HG02678 (cell line): ENCODE measurements around the gene NXF3.
"Not testable (repeated sequence)": the region's sequence is repeated elsewhere in the genome, so short reads cannot be mapped to it uniquely, and the experiment has no call there.

Experiments
- ATAC-seq: cut with Tn5 transposase; IDR thresholded peaks from one replicate; pipeline ENCODE4 v1.9.1; 2021; ENCODE audit warnings: mild to moderate bottlenecking, moderate library complexity; ENCODE audit not compliant: unreplicated experiment

Gene NXF3, protein sequence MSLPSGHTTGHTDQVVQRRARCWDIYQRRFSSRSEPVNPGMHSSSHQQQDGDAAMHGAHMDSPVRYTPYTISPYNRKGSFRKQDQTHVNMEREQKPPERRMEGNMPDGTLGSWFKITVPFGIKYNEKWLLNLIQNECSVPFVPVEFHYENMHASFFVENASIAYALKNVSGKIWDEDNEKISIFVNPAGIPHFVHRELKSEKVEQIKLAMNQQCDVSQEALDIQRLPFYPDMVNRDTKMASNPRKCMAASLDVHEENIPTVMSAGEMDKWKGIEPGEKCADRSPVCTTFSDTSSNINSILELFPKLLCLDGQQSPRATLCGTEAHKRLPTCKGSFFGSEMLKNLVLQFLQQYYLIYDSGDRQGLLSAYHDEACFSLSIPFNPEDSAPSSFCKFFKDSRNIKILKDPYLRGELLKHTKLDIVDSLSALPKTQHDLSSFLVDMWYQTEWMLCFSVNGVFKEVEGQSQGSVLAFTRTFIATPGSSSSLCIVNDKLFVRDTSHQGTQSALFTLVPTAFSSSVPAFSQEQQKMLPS

DNA sequence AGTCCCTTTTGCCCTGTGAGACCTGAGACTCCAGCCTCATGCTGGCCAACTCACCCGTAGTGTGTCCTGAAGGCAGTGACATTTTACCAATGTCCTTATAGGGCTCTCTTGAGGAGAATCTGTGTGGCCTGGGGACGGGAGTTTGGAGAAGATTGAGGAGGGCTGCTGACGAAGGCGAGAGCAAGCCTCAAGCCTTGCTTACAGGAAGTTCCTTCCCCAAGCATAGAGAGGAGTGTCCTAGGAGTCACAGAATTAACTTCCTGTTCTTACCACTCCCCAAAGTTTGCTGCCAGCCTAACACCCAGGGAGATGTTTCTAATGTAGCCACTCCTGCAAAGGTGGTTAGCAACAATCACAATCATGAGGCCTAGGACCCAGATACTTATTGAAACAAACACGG, at the start of gene NXF3:
TSS of gene NXF3 (minus strand) at position 202 of the 400 bp plus-strand sequence. CDS start at position 82, 120 bp downstream.
- ATAC-seq: no peak

DNA sequence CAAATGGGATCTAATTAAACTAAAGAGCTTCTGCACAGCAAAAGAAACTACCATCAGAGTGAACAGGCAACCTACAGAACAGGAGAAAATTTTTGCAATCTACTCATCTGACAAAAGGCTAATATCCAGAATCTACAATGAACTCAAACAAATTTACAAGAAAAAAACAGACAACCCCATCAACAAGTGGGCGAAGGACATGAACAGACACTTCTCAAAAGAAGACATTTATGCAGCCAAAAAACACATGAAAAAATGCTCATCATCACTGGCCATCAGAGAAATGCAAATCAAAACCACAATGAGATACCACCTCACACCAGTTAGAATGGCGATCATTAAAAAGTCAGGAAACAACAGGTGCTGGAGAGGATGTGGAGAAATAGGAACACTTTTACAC, 43.6 kb upstream of the NXF3 start:
- ATAC-seq: not testable (repeated sequence)

DNA sequence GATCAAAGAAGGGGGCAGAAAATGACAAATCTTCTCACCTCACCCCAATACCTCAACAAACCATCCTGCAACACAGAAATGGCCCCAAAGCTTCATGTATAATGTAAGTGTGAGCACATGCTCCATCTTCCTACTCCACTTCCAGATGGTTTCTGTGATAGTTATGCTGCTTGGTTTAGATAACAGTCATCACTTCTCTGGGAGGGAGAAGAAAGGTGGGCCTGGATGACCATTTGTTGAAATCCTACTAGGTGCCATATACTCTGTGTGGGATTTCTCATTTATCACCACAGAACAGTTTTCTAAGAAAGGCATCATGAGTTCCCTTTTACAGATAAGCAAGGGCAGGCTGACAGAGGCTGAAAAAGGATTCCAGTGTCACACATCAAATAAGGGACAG, 31.3 kb upstream of the NXF3 start:
- no peak for ATAC-seq

DNA sequence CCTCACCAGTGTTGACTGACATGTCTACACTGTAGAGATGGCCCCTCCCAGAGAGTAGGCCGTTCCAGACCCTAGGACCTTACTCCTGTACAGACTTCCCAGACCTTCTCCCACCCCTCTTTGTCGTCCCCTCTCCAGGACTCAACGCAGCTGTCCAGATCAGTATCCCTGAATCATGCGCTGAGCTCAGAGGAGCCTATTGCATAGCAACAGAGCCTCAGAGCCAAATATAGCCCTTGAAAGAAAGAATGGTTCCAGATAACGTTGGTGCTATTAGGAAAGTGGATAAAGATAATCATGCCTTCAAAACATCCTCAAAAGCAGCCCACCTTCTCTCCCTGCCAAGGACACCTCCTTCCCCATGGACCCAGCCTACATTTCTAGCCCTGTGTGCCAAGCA, 27.8 kb upstream of the NXF3 start:
- no peak for ATAC-seq

DNA sequence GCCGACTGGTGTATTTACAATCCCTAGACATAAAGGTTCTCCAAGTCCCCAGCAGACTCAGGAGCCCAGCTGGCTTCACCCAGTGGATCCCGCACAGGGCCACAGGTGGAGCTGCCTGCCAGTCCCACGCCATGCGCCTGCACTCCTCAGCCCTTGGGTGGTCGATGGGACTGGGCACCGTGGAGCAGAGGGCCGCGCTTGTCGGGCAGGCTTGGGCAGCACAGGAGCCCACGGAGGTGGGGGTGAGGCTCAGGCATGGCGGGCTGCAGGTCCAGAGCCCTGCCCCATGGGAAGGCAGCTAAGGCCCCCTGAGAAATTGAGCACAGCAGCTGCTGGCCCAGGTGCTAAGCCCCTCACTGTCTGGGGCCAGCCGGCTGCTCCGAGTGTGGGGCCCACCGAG, 24.0 kb upstream of the NXF3 start:
- not testable (repeated sequence) for ATAC-seq

DNA sequence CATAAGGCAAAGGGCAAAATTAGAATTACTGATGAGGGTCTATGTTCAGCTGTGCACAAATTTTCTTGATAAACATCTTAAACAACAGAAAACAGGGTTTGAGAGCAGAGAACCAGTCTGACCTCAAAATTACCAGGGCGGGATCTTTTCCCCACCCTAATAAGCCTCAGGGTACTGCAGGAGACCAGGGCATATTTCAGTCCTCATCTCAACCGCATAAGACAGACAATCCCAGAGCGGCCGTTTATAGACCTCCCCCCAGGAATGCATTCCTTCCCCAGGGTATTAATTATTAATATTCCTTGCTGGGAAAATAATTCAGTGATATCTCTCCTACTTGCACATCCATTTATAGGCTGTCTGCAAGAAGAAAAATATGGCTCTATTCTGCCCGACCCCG, 16.6 kb upstream of the NXF3 start:
- ATAC-seq: not testable (repeated sequence)

DNA sequence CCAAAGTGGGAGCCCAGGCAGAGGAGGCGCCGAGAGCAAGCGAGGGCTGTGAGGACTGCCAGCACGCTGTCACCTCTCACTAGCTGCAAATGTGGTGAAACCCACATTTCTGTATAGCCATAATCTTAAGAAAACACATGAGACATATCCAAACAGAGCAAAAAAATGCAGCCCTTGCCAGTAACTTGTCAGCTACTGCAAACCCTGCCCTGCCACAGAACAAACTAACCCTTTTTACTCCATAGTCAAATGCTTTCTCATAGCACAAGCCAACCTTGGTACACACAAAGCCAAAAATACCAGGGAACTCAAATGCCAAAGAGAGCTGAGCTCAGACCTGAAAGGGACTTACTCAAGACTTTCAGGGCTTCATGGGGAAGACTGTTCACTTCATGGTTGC, 14.9 kb upstream of the NXF3 start:
- ATAC-seq: no peak

DNA sequence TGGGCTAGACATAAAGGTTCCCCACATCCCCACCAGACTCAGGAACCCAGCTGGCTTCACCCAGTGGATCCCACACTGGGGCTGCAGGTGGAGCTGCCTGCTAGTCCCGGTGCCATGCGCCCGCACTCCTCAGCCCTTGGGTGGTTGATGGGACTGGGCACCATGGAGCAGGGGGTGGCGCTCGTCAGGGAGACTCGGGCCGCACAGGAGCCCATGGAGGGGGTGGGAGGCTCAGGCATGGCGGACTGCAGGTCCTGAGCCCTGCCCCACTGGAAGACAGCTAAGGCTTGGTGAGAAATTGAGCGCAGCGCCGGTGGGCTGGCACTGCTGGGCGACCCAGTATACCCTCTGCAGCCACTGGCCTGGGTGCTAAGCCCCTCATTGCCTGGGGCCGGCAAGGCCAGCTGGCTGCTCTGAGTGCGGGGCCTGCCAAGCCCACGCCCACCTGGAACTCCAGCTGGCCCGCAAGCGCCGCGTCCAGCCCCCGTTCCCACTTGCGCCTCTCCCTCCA, 14.3 kb upstream of the NXF3 start:
- ATAC-seq: not testable (repeated sequence)

DNA sequence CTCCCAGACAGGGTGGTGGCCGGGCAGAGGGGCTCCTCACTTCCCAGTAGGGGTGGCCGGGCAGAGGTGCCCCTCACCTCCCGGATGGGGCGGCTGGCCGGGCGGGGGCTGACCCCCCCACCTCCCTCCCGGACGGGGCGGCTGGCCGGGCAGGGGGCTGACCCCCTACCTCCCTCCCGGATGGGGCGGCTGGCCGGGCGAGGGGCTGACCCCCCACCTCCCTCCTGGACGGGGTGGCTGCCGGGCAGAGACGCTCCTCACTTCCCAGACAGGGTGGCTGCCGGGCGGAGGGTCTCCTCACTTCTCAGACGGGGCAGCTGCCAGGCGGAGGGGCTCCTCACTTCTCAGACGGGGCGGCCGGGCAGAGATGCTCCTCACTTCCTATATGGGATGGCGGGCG, 11.4 kb upstream of the NXF3 start:
- not testable (repeated sequence) for ATAC-seq

DNA sequence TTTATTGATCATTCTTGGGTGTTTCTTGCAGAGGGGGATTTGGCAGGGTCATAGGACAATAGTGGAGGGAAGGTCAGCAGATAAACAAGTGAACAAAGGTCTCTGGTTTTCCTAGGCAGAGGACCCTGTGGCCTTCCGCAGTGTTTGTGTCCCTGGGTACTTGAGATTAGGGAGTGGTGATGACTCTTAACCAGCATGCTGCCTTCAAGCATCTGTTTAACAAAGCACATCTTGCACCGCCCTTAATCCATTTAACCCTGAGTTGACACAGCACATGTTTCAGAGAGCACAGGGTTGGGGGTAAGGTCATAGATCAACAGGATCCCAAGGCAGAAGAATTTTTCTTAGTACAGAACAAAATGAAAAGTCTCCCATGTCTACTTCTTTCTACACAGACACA, 10.9 kb upstream of the NXF3 start:
- not testable (repeated sequence) for ATAC-seq

DNA sequence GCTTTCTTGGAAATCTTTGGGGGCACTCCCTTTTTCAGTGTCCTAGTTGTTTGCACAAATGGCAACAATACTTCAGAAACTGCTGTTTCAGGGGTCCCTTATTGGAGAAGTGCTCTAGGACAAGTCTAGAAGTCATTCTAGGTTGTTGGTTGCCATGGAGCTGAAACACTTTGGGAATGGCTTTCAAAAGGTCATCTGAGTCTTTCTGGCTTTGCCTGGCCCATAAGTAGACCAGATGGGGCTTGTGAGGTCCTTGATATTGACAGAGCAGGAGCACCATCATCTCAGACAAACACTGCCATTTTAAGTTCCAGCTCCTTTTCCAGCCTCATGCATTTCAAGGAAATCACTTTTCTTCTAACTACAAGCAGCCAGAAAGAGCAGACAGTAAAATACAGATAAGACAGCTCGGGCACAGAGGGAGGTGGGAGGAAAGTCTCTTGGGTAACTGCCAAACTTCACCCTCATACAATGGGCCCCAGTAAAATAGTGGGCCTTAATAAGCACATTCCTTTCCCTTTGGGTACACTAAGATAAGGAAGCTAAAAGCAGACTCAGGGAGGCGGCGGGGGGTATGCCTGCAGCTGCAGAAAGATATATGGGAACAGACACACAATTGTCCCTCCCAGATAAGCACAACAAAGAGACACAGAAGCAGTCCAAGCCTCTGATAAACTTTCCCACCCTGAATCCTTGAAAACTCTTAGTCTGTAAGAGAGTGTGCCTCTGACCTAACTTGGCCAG, 8.5 kb upstream of the NXF3 start:
- no peak for ATAC-seq

DNA sequence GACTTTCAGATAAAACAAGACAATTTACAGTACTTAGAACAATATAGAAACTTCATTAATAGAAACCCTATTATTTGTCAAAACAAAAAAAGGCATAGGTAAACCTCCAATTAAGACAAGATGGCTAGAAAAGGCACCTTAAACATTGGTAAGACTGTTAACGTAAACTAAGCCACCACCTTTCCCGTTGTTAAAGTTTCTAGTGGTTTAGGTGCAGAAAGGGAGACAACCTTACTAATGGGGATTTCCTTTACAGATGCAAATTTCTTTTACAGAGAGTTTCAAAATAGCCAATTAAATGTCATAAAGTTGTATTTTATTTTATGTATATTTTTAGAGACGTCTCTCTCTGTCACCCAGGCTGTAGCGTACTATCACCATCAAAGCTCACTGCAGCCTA, 7.5 kb upstream of the NXF3 start:
- ATAC-seq: no peak

DNA sequence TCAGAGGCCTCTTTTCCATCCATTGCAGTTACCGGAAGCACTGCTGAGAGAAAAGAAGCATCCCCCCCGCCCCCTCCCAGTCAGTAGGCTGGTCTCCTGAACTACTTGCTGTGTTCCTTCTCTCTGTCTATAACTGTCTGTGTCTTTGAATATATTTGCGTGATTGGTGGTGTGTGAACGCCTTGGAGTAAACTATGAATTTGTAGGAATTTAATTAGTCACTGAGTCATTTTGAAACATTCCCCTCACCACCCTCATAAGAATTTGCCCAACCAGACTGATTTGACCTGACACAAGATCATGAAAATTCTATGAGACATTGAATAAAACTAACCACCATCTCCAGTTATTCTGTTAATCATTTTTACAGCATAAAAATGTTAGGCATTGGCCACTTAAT, 6.7 kb upstream of the NXF3 start:
- ATAC-seq: no peak

DNA sequence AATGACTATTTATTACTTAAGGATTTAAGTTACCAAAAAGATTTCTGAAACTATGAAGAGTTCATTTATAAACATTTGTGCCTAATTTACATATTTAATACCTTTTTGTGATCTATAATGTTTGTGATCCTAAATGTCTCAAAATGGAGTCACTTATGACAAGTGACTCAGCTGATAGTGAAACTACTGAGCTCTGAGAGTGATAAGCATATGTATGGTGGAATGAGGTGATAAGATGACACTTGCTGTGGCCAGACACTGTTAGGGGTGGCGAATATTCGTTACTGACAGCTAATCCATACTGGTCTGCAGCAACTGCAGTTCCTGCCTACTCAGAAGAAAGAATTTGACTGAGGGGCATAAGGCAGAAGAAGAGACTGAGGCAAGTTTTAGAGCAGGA, 5.5 kb upstream of the NXF3 start:
- ATAC-seq: no peak

DNA sequence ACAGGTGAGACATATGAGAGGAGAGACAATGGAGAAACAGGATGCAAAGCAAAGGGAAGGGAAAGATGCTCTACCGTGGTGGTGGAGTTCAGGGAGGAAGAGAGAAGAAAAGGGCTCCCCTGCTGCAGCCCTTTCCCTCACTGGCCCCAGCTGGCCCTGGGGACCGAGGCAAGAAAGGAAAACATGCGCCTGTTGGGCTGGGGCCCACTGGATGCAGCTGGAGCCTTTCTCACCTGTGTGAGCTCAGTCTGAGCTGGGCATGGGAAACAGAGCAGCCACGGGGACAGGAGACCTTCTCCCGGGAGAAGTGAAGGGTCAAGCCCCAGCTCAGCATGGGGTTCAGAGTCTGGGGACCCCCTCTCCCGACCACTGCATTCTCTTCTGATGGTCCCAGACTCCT, 11.9 kb downstream of the NXF3 start:
- ATAC-seq: no peak

DNA sequence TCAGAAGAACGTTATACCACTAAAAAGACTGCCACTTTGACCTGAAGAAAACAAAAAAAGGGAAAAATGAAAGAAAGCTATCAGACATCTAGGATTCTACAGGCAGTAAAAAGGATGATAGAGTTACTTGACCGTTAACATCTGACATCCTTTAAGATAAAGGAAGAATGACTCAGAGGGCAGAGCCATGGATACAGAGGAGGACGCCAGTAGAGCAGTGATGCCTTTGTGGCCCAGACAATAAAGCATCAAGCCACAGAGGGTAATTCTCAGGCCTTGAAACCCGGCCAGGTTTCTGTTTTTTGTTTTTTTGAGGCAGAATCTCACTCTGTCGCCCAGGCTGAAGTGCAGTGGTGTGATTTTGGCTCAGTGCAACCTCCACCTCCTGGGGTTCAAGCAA, 19.5 kb downstream of the NXF3 start:
- no peak for ATAC-seq

DNA sequence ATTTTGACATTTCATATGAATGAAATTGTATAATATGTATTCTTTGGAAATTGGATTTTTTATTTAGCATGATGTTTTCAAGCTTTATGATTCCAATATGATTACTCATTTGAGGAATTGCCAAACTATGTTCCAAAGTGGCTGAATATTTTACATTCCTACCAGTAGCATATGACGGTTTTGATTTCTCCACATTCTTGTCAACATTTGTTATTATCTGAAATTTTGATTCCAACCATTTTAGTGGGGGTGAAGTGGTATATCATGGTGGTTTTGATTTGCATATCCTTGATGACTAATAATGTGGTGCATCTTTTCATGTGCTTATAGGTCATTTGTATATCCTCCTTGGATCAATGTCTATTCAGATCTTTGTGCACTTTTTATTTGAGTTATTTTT, 26.3 kb downstream of the NXF3 start:
- ATAC-seq: no peak

DNA sequence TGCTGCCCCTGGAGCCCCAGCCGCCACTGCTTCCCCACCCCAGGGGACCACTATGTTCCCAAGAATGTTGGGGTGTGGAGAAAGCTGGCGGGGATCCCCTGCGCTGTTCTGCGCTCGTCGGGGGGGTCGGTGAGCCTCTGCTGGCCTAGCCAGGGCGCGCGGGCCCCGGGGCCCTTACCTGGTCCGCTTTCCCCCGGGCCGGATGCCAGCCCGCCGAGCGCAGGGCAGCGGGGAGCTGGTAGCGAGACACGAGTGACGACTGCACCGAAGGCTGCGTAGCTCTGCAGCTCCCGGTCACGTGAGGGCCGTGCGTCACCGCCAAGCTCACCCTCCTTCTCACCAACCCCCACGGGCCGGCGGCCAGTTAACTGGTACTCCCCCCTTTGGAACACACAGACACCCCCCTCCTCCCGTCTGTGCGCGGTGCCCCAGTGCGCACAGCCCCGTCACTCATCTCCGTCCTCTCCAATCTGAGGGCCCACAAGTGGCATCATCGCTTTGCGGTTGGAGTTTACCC, 29.0 kb downstream of the NXF3 start, which contains the start of gene BEX1:
TSS of gene BEX1 (minus strand) at position 254 of the 517 bp plus-strand sequence. CDS start 897 bp downstream, outside the sequence.
- ATAC-seq: no peak

DNA sequence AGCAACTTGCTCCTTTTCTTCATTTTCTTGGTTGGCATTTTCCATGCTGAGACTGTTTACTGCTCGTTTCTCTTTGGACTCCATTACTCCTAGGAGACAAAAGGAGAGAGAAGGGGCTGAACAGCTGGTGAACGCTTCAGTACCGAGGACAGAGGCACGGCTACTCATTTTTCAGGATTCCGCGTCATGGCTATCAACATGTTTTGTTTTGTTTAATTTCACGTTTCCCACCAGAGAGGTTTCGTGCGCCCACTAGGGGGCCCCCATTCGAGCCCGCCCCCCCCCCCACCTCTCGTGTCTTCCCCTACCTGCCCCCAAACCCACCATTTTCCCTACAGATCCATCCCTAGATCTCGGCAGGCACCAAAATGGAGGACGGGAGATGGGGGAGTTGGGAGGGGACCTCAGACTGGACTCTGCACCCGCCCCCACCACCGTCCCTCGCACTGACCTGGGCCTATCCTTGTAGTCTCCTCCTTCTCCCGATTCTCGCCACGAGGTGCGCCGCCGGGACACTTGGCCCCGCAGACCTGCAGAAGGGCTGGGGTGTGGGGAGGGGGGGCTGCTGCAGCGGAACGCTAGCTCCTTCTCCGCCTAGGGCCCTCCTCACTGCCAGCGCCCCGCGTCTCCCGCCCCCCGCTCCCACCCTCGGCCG, 29.6 kb downstream of the NXF3 start:
- no peak for ATAC-seq

DNA sequence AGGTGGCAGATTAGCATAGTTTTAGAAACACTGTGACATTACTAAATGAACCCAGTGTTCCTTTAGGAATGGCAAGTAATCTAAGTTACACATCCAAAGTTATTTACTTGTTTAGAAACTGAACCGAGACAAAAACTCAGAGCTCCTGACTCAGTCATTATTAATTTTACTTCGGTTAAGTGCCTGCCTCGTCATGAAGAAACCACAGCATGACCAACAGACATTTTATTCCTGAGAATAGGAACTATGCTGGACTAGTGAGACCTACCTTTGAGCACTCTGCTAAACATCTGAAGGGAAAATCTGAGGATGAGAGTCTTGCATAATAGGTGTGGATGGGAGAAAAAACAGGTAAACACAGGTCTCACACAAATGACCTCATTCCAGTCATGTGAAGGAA, 31.5 kb downstream of the NXF3 start:
- ATAC-seq: no peak

DNA sequence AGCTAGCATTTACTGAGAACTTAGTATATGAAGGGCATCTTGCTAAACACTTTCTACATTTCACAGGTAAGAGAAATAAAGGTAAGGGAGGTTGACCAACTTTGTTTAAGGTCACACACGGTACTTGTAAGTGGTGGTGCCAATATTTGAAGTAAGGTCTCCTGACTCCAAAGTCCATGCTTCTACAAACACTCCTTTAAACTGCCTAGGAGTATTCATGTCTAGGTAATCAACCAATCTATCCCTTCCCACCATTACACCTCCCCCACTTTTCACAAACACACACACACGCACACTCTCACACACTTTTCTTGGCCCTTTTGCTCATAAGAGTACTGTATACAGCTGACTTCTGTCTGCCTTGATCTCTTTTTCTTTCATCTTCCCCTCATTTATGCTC, 36.0 kb downstream of the NXF3 start:
- no peak for ATAC-seq
